ENCODE data around the gene OPCML. TPM values are rescaled to one million over a fixed set of nuclear protein-coding genes. Genes with fewer than 3 reads are reported as not detected.

Gene OPCML
- total RNA-seq, 1 donor from 2014 or later: not detected

GRCh38 chr11:132831272-132831671, 701.0 kb downstream of the OPCML start:
- intact Hi-C loops (cut with DNase I): no loop called here
- DNase-seq (ENCODE audit: low spot score in 2 of 2): no peak
- H3K9me3 ChIP-seq: no peaks in the 10 kb centered on the region
- no peaks in the 10 kb centered on the region for H3K27me3 ChIP-seq
- H3K4me3 ChIP-seq: no peak overlapping the region
- no peak for TF ChIP-seq CTCF (IDR thresholded peaks at IDR 0.05)
- no peak overlapping the region for H3K27ac ChIP-seq
- no peaks in the 10 kb centered on the region for H3K36me3 ChIP-seq
- H3K4me1 ChIP-seq: no peaks in the 10 kb centered on the region

GRCh38 chr11:132824642-132825041, 707.7 kb downstream of the OPCML start:
- H3K4me3 ChIP-seq: no peak overlapping the region
- H3K27ac ChIP-seq: no peak overlapping the region
- no peaks in the 10 kb centered on the region for H3K36me3 ChIP-seq
- DNase-seq (ENCODE audit: low spot score in 2 of 2): no peak
- no peaks in the 10 kb centered on the region for H3K27me3 ChIP-seq
- no peaks in the 10 kb centered on the region for H3K4me1 ChIP-seq
- H3K9me3 ChIP-seq: no peaks in the 10 kb centered on the region
- TF ChIP-seq CTCF (IDR thresholded peaks at IDR 0.05): no peak
- intact Hi-C loops (cut with DNase I): no loop called here

- TF ChIP-seq CTCF (IDR thresholded peaks at IDR 0.05): no peak
- DNase-seq (ENCODE audit: low spot score in 2 of 2): no peak
- H3K4me3 ChIP-seq: no peak overlapping the region
- intact Hi-C loops (cut with DNase I): no loop called here
- H3K4me1 ChIP-seq: no peaks in the 10 kb centered on the region
- H3K27ac ChIP-seq: no peak overlapping the region
- no peaks in the 10 kb centered on the region for H3K9me3 ChIP-seq
- no peaks in the 10 kb centered on the region for H3K36me3 ChIP-seq
- H3K27me3 ChIP-seq: no peaks in the 10 kb centered on the region
Measured at GRCh38 chr11:132822276-132822675, 710.0 kb downstream of the OPCML start.

- intact Hi-C loops (cut with DNase I): no loop called here
- H3K27me3 ChIP-seq: no peaks in the 10 kb centered on the region
- DNase-seq (ENCODE audit: low spot score in 2 of 2): no peak
- no peak overlapping the region for H3K27ac ChIP-seq
- H3K4me3 ChIP-seq: no peak overlapping the region
- no peaks in the 10 kb centered on the region for H3K36me3 ChIP-seq
- no peaks in the 10 kb centered on the region for H3K9me3 ChIP-seq
- TF ChIP-seq CTCF (IDR thresholded peaks at IDR 0.05): no peak
- H3K4me1 ChIP-seq: no peaks in the 10 kb centered on the region
Measured at GRCh38 chr11:132821499-132821898, 710.8 kb downstream of the OPCML start.

GRCh38 chr11:132821014-132821413, 711.3 kb downstream of the OPCML start:
- no peak for DNase-seq (ENCODE audit: low spot score in 2 of 2)
- Histone ChIP-seq H3K9me3 (no peaks in the 10 kb centered on the region), H3K27ac (no peak overlapping the region), H3K27me3 (no peaks in the 10 kb centered on the region), H3K4me3 (no peak overlapping the region), H3K4me1 (no peaks in the 10 kb centered on the region), H3K36me3 (no peaks in the 10 kb centered on the region)
- TF ChIP-seq CTCF (IDR thresholded peaks at IDR 0.05): no peak
- intact Hi-C loops (cut with DNase I): no loop called here

GRCh38 chr11:132818951-132819350, 713.4 kb downstream of the OPCML start:
- Histone ChIP-seq H3K4me3 (no peak overlapping the region), H3K27ac (no peak overlapping the region), H3K9me3 (no peaks in the 10 kb centered on the region), H3K4me1 (no peaks in the 10 kb centered on the region), H3K36me3 (no peaks in the 10 kb centered on the region), H3K27me3 (no peaks in the 10 kb centered on the region)
- no peak for TF ChIP-seq CTCF (IDR thresholded peaks at IDR 0.05)
- DNase-seq (ENCODE audit: low spot score in 2 of 2): no peak
- intact Hi-C loops (cut with DNase I): no loop called here
